ENCODE data around the gene LRRC56. TPM values are rescaled to one million over a fixed set of nuclear protein-coding genes. Genes with fewer than 3 reads are reported as not detected.

Gene LRRC56
- total RNA-seq, 1 donor from 2014 or later = 0.26 TPM

DNA sequence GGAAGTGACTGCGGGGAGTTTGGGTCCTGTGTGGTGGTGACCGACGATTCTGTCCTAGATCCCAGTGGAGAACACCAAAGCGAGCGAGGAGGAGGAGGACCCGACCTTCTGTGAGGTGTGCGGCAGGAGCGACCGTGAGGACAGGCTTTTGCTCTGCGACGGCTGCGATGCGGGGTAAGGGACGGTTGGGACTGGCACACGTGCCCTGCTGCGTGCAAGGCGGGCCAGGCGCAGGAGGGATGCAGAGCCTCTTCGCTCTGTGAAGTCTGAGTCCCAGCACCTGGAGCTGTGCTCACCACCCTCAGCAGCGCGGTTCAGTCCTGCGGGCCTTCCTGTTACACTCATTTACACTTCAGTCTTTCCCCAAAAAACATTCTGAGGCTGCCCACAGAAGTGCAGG is 55.2 kb downstream of the LRRC56 start:
- H3K4me3 ChIP-seq (ENCODE audit: low read depth, low read length) = no peak overlapping the region
- no peak for DNase-seq (ENCODE audit: low read depth)
- peaks cover 46% of the 10 kb centered on the region for H3K36me3 ChIP-seq (ENCODE audit: control insufficient read depth, insufficient read depth, low read length)
- H3K27me3 ChIP-seq (ENCODE audit: control insufficient read depth, insufficient read depth, low read length) = no peaks in the 10 kb centered on the region
- TF ChIP-seq, protein P1, sequence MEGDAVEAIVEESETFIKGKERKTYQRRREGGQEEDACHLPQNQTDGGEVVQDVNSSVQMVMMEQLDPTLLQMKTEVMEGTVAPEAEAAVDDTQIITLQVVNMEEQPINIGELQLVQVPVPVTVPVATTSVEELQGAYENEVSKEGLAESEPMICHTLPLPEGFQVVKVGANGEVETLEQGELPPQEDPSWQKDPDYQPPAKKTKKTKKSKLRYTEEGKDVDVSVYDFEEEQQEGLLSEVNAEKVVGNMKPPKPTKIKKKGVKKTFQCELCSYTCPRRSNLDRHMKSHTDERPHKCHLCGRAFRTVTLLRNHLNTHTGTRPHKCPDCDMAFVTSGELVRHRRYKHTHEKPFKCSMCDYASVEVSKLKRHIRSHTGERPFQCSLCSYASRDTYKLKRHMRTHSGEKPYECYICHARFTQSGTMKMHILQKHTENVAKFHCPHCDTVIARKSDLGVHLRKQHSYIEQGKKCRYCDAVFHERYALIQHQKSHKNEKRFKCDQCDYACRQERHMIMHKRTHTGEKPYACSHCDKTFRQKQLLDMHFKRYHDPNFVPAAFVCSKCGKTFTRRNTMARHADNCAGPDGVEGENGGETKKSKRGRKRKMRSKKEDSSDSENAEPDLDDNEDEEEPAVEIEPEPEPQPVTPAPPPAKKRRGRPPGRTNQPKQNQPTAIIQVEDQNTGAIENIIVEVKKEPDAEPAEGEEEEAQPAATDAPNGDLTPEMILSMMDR (IDR thresholded peaks at IDR 0.05; ENCODE audit: insufficient read depth, low read length, severe bottlenecking) = no peak
- no peak for FAIRE-seq

DNA sequence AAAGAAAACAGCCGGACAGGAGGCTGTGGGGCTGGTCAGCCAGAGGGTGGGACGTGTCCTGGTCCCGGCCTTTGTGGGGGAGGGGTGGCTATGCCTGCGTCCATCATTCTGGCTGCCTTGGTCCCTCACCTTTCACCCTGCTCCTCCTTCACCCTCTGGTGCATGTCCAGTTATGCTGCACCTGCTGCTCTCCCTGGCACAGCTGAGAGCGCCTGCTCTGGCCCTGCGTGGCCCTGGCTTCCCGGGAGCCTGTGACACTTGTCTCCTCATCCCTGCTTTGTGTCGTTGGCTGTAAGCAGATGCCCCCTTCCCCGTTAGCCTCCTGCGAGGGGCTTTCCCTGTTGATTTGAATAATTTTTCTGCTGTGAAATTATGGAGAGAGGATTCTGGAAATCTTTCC is 55.6 kb downstream of the LRRC56 start:
- no peak overlapping the region for H3K4me3 ChIP-seq (ENCODE audit: low read depth, low read length)
- H3K36me3 ChIP-seq (ENCODE audit: control insufficient read depth, insufficient read depth, low read length) = peaks cover 46% of the 10 kb centered on the region
- no peaks in the 10 kb centered on the region for H3K27me3 ChIP-seq (ENCODE audit: control insufficient read depth, insufficient read depth, low read length)
- FAIRE-seq (no peak), DNase-seq (ENCODE audit: low read depth) (no peak)
- TF ChIP-seq, protein P1 (IDR thresholded peaks at IDR 0.05; ENCODE audit: insufficient read depth, low read length, severe bottlenecking) = no peak

DNA sequence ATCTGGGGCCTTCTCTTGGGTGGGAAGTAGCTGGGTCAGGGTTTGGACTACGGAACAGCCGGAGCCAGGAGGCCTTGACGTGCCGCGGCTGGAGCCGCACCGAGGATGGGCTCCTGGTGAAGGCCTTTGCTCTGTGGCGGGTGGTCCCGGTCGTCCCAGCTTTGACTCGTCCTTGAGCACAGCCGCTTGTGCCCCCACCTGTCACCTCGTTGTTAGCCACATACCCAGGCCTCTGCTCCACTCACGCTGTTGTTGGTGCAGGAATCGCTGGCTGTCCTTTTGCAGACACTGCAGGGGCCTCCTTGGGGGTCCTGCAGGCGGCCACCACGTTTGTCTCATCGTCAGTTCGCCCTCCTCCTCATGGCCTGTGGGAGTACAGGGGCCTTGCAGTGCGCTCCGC is 56.0 kb downstream of the LRRC56 start:
- no peak for FAIRE-seq
- no peaks in the 10 kb centered on the region for H3K27me3 ChIP-seq (ENCODE audit: control insufficient read depth, insufficient read depth, low read length)
- DNase-seq (ENCODE audit: low read depth) = no peak
- no peak overlapping the region for H3K4me3 ChIP-seq (ENCODE audit: low read depth, low read length)
- TF ChIP-seq, protein P1 (IDR thresholded peaks at IDR 0.05; ENCODE audit: insufficient read depth, low read length, severe bottlenecking) = no peak
- H3K36me3 ChIP-seq (ENCODE audit: control insufficient read depth, insufficient read depth, low read length) = peaks cover 50% of the 10 kb centered on the region

DNA sequence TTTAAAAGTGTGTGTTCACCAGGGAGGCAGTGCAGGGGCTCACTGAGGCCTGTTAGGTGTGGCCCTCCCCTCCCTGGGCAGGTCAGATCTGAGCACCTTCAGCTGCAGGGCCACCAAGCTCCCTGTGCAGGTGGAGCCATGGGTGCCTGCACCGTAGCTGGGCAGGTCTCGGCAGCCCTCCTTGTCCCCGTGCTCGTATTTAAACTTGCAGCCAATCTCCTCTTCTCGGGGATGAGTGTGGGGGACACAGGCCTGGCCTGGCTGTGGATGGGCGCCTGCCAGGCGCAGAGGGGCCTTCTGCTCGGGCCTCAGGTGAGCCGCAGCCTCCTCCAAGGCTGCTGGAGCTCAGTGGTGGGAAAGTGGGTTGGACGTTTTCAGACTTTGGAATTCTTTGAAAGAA is 58.1 kb downstream of the LRRC56 start:
- Histone ChIP-seq H3K36me3 (ENCODE audit: control insufficient read depth, insufficient read depth, low read length) (peaks cover 46% of the 10 kb centered on the region), H3K4me3 (ENCODE audit: low read depth, low read length) (no peak overlapping the region), H3K27me3 (ENCODE audit: control insufficient read depth, insufficient read depth, low read length) (no peaks in the 10 kb centered on the region)
- TF ChIP-seq, protein P1 (IDR thresholded peaks at IDR 0.05; ENCODE audit: insufficient read depth, low read length, severe bottlenecking) = no peak
- no peak for DNase-seq (ENCODE audit: low read depth)
- no peak for FAIRE-seq

DNA sequence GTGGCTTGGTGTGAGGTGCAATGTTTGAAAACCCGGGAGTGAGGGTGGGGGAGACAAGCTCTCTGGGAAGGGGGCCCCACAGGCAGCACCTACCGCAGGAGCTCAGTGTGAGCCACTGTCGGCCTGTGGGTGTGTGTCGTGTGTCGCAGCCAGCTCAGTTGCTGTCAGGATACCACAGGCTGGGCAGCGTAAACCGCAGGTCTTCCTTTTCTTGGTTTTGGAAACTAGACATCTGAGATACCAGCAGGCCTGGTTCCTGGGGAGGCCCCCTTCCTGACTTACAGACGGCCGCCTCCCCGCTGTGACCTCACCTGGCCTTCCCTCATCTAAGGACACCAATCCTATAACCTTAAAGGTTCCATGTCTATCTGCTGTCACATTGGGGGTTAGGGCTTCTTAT is 59.0 kb downstream of the LRRC56 start:
- TF ChIP-seq, protein P1 (IDR thresholded peaks at IDR 0.05; ENCODE audit: insufficient read depth, low read length, severe bottlenecking) = no peak
- peaks cover 45% of the 10 kb centered on the region for H3K36me3 ChIP-seq (ENCODE audit: control insufficient read depth, insufficient read depth, low read length)
- no peak for DNase-seq (ENCODE audit: low read depth)
- no peak overlapping the region for H3K4me3 ChIP-seq (ENCODE audit: low read depth, low read length)
- FAIRE-seq = no peak
- H3K27me3 ChIP-seq (ENCODE audit: control insufficient read depth, insufficient read depth, low read length) = no peaks in the 10 kb centered on the region

DNA sequence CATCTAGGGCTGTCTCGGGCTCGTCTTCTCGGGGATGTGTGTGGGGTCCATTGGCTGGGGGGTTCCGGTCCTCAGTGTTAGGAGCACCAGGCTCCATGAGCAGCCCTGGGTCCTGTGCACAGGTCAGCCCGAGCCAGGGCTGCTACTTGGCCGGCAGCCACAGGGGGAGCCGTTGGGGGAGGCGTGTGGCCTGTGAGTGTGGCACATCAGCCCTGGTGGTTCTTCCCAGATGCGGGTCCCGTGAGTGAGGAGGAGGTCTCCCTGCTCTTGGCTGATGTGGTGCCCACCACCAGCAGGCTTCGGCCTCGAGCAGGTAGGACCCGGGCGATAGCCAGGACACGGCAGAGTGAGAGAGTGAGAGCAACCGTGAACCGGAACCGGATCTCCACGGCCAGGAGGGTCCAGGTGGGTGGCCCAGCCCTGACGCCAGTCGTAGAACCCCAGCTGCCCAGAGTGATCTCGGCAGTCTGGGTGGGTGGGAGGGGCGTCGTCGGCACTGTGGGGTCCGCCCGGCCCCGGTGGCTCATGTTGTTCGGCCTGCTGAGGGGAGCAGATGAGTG is 59.9 kb downstream of the LRRC56 start:
- Histone ChIP-seq H3K4me3 (ENCODE audit: low read depth, low read length) (no peak overlapping the region), H3K36me3 (ENCODE audit: control insufficient read depth, insufficient read depth, low read length) (peaks cover 53% of the 10 kb centered on the region), H3K27me3 (ENCODE audit: control insufficient read depth, insufficient read depth, low read length) (no peaks in the 10 kb centered on the region)
- no peak for FAIRE-seq
- DNase-seq (ENCODE audit: low read depth) = no peak
- TF ChIP-seq, protein P1 (IDR thresholded peaks at IDR 0.05; ENCODE audit: insufficient read depth, low read length, severe bottlenecking) = no peak

Measured in bronchial epithelial cell (primary cell).